H1 (cell line): ENCODE data around the gene ETS1.

Source experiments
- ATF3 ChIP-seq: IDR thresholded peaks from 2 replicates; pipeline ENCODE4 v1.6.1; 2011; ENCODE audit warnings: low read depth, mild to moderate bottlenecking, low read length; ENCODE audit not compliant: insufficient read depth
- EGR1 ChIP-seq: IDR thresholded peaks from 2 replicates; pipeline ENCODE4 v1.6.1; 2011; ENCODE audit warnings: low read depth, low read length, borderline replicate concordance
- EZH2 ChIP-seq: fragments of 200-600 bp; sonication (generic); IDR thresholded peaks from 2 replicates; pipeline ENCODE4 v1.7.1; 2012; ENCODE audit warnings: low read depth, mild to moderate bottlenecking, moderate library complexity, low read length, inconsistent platforms; ENCODE audit not compliant: severe bottlenecking
- SP1 ChIP-seq: IDR thresholded peaks from 2 replicates; pipeline ENCODE4 v1.6.1; 2011; ENCODE audit warnings: low read depth, low read length
- TF ChIP-seq, protein P1 (sequence below), 3 experiments: IDR thresholded peaks; 1 replicate in 2 of 3; 2 replicates in 1 of 3; pipeline versions ENCODE4 v1.5.1 to v1.6.1; 2011; ENCODE audit warnings: low read length in 3 of 3, mild to moderate bottlenecking in 3 of 3, inconsistent platforms in 2 of 3, low read depth in 1 of 3, moderate library complexity in 1 of 3; ENCODE audit not compliant: insufficient read depth in 1 of 3; ENCODE audit errors: control extremely low read depth in 1 of 3

- TF ChIP-seq ATF3 (no peak), SP1 (no peak), EGR1 (no peak), EZH2 (no peak)
- TF ChIP-seq, protein P1, sequence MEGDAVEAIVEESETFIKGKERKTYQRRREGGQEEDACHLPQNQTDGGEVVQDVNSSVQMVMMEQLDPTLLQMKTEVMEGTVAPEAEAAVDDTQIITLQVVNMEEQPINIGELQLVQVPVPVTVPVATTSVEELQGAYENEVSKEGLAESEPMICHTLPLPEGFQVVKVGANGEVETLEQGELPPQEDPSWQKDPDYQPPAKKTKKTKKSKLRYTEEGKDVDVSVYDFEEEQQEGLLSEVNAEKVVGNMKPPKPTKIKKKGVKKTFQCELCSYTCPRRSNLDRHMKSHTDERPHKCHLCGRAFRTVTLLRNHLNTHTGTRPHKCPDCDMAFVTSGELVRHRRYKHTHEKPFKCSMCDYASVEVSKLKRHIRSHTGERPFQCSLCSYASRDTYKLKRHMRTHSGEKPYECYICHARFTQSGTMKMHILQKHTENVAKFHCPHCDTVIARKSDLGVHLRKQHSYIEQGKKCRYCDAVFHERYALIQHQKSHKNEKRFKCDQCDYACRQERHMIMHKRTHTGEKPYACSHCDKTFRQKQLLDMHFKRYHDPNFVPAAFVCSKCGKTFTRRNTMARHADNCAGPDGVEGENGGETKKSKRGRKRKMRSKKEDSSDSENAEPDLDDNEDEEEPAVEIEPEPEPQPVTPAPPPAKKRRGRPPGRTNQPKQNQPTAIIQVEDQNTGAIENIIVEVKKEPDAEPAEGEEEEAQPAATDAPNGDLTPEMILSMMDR (IDR thresholded peaks at IDR 0.05; ENCODE audit: control extremely low read depth in 1 of 3, insufficient read depth in 1 of 3, low read depth in 1 of 3, low read length in 3 of 3): no peak
These were observed 150.2 kb downstream of the ETS1 start for GRCh38 chr11:128437136-128437535.
